SK-N-SH treated with all-trans-retinoic acid at 6 μM for 48 hours (cell line): ENCODE data around the gene RBFOX2.

Experiments
- CSDC2 ChIP-seq: fragments of 250-450 bp; sonication (Bioruptor Pico); IDR thresholded peaks from 2 replicates; pipeline ENCODE4 v1.5.0; 2020; ENCODE audit warnings: mild to moderate bottlenecking, moderate library complexity
- PPARA ChIP-seq: fragments of 250-450 bp; sonication (Bioruptor Pico); IDR thresholded peaks from 2 replicates; pipeline ENCODE4 v1.5.0; 2020; ENCODE audit warnings: mild to moderate bottlenecking, borderline replicate concordance
- ZNF8 ChIP-seq: fragments of 450-650 bp; formaldehyde crosslinking; IDR thresholded peaks from 2 replicates; pipeline ENCODE4 v1.5.0; 2020; ENCODE audit warnings: mild to moderate bottlenecking, moderate library complexity
- TF ChIP-seq, protein P1 (sequence below): fragments of 250-450 bp; sonication (Bioruptor Pico); IDR thresholded peaks from 2 replicates; pipeline ENCODE4 v1.8.0; 2021; ENCODE audit warnings: low read depth, mild to moderate bottlenecking, moderate library complexity, borderline replicate concordance

DNA sequence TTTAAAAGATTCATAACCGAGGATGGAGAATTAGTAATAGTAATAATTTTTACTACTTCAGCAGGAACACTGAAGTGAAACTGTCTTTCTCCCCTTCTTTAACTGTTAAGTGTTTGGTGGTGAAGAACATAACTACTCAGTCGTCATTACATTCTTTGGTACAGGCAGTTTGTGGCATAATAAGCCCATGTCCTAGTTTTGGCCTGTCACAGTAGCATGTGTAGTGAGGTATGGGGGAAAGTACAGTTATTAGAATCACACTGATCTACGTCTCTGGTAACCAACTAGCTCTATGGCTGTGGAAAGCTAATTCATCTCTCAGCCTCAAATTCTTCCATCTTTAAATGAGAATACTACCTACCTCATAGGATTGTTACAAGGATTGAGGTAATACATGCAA lies 71.8 kb downstream of the RBFOX2 start:
- TF ChIP-seq, protein P1, sequence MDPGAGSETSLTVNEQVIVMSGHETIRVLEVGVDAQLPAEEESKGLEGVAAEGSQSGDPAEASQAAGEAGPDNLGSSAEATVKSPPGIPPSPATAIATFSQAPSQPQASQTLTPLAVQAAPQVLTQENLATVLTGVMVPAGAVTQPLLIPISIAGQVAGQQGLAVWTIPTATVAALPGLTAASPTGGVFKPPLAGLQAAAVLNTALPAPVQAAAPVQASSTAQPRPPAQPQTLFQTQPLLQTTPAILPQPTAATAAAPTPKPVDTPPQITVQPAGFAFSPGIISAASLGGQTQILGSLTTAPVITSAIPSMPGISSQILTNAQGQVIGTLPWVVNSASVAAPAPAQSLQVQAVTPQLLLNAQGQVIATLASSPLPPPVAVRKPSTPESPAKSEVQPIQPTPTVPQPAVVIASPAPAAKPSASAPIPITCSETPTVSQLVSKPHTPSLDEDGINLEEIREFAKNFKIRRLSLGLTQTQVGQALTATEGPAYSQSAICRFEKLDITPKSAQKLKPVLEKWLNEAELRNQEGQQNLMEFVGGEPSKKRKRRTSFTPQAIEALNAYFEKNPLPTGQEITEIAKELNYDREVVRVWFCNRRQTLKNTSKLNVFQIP (CRISPR knock-in tag): no peak
- TF ChIP-seq CSDC2 (CRISPR knock-in tag) (no peak), PPARA (CRISPR knock-in tag) (no peak), ZNF8 (CRISPR knock-in tag) (no peak)
